Osteocyte (in vitro differentiated cells): ENCODE results near the gene TMEM120B. TPM values are rescaled to one million over a fixed set of nuclear protein-coding genes. Genes with fewer than 3 reads are reported as not detected.

Experiments
- DNase-seq: peaks from one replicate; pipeline ENCODE4 v3.0.0; 2021; ENCODE audit warnings: mixed read lengths; ENCODE audit not compliant: unreplicated experiment; ENCODE audit errors: extremely low spot score
- H3K27ac Mint-ChIP-seq: one replicate; pipeline ENCODE4 v1.8.0; 2021; ENCODE audit warnings: mild to moderate bottlenecking, mixed read lengths; ENCODE audit not compliant: unreplicated experiment
- H3K27me3 Mint-ChIP-seq: one replicate; pipeline ENCODE4 v1.8.0; 2021; ENCODE audit warnings: mixed read lengths; ENCODE audit not compliant: unreplicated experiment
- H3K36me3 Mint-ChIP-seq: one replicate; pipeline ENCODE4 v1.8.0; 2021; ENCODE audit warnings: mixed read lengths; ENCODE audit not compliant: unreplicated experiment
- H3K4me1 Mint-ChIP-seq: one replicate; pipeline ENCODE4 v1.8.0; 2021; ENCODE audit warnings: mixed read lengths; ENCODE audit not compliant: unreplicated experiment
- H3K4me3 Mint-ChIP-seq: one replicate; pipeline ENCODE4 v1.8.0; 2021; ENCODE audit warnings: mild to moderate bottlenecking, moderate library complexity, mixed read lengths; ENCODE audit not compliant: unreplicated experiment
- H3K9me3 Mint-ChIP-seq: one replicate; pipeline ENCODE4 v1.8.0; 2021; ENCODE audit warnings: mixed read lengths; ENCODE audit not compliant: unreplicated experiment
- CTCF ChIP-seq: fragments of 200-600 bp; sonication (generic); IDR thresholded peaks from 2 replicates; pipeline ENCODE4 v1.5.0; 2021; ENCODE audit warnings: antibody characterized with exemption, mild to moderate bottlenecking, moderate library complexity
- total RNA-seq: library from RNA; stranded (reverse); gene quantifications from 2 replicates; pipeline ENCODE4 v1.2.1, GENCODE V29; 2021

TMEM120B gene
- total RNA-seq, 1 donor from 2014 or later = 13.2 TPM

- peak overlapping the region; percentile 41 for H3K27ac Mint-ChIP-seq
- H3K27me3 Mint-ChIP-seq = no peaks in the 10 kb centered on the region
- DNase-seq = no peak
- TF ChIP-seq CTCF = no peak
- H3K9me3 Mint-ChIP-seq = no peaks in the 10 kb centered on the region
- peak overlapping the region; percentile 66 for H3K4me3 Mint-ChIP-seq
- H3K36me3 Mint-ChIP-seq = peaks cover 24% of the 10 kb centered on the region
- peaks cover 41% of the 10 kb centered on the region for H3K4me1 Mint-ChIP-seq
Observed at GRCh38 chr12:121810833-121811433, 98.4 kb downstream of the TMEM120B start.

- H3K9me3 Mint-ChIP-seq = no peaks in the 10 kb centered on the region
- H3K4me3 Mint-ChIP-seq = peak overlapping the region; percentile 74
- H3K4me1 Mint-ChIP-seq = peaks cover 34% of the 10 kb centered on the region
- peak overlapping the region; percentile 64 for H3K27ac Mint-ChIP-seq
- peak; percentile 94 for DNase-seq
- peak; percentile 100 for TF ChIP-seq CTCF
- H3K27me3 Mint-ChIP-seq = no peaks in the 10 kb centered on the region
- peaks cover 28% of the 10 kb centered on the region for H3K36me3 Mint-ChIP-seq
Observed at GRCh38 chr12:121811434-121812319, 99.1 kb downstream of the TMEM120B start.

GRCh38 chr12:121812320-121812871 lies 99.8 kb downstream of the TMEM120B start:
- peak overlapping the region; percentile 74 for H3K4me3 Mint-ChIP-seq
- H3K27ac Mint-ChIP-seq = peak overlapping the region; percentile 27
- H3K4me1 Mint-ChIP-seq = peaks cover 28% of the 10 kb centered on the region
- no peaks in the 10 kb centered on the region for H3K9me3 Mint-ChIP-seq
- no peaks in the 10 kb centered on the region for H3K27me3 Mint-ChIP-seq
- DNase-seq = no peak
- peaks cover 28% of the 10 kb centered on the region for H3K36me3 Mint-ChIP-seq
- no peak for TF ChIP-seq CTCF

GRCh38 chr12:121812921-121813896 lies 100.7 kb downstream of the TMEM120B start:
- Mint-ChIP-seq H3K4me3 (peak overlapping the region; percentile 74), H3K27me3 (no peaks in the 10 kb centered on the region), H3K27ac (peak overlapping the region; percentile 35), H3K9me3 (no peaks in the 10 kb centered on the region), H3K4me1 (peaks cover 27% of the 10 kb centered on the region), H3K36me3 (peaks cover 32% of the 10 kb centered on the region)
- TF ChIP-seq CTCF = no peak
- DNase-seq = no peak
